Activated CD4-positive, alpha-beta T cell treated with anti-CD3 and anti-CD28 coated beads, Interleukin-2, Interleukin-4, amounts not matched to agents 100 ng/mL and 50 ng/mL, durations not matched to agents 16 hours and 8 hours (primary cell): ENCODE results near the gene GGTLC1.
"Not testable (repeated sequence)": the region's sequence is repeated elsewhere in the genome, so short reads cannot be mapped to it uniquely, and the experiment has no call there.

Source experiments
- DNase-seq: peaks from one replicate; pipeline ENCODE4 v3.0.0-alpha.2; 2020; ENCODE audit warnings: low spot score

Gene GGTLC1

GRCh38 chr20:23994001-23994633 lies 5.5 kb upstream of the GGTLC1 start:
- not testable (repeated sequence) for DNase-seq

- DNase-seq, result not testable (repeated sequence)
Measured at GRCh38 chr20:23993440-23993839, 4.9 kb upstream of the GGTLC1 start.

GRCh38 chr20:23990296-23990695 lies 1.7 kb upstream of the GGTLC1 start:
- DNase-seq, result not testable (repeated sequence)

- DNase-seq, result not testable (repeated sequence)
Measured at GRCh38 chr20:23988966-23989365, 387 bp upstream of the GGTLC1 start.

GRCh38 chr20:23986716-23987115 lies 1.9 kb downstream of the GGTLC1 start:
- DNase-seq, result not testable (repeated sequence)

- not testable (repeated sequence) for DNase-seq
Measured at GRCh38 chr20:23986310-23986709, 2.3 kb downstream of the GGTLC1 start.

GRCh38 chr20:23985790-23986225 lies 2.8 kb downstream of the GGTLC1 start:
- not testable (repeated sequence) for DNase-seq

GRCh38 chr20:23985066-23985789 lies 3.4 kb downstream of the GGTLC1 start:
- DNase-seq, result not testable (repeated sequence)

- DNase-seq, result not testable (repeated sequence)
Measured at GRCh38 chr20:23984476-23985023, 4.0 kb downstream of the GGTLC1 start.

- not testable (repeated sequence) for DNase-seq
Measured at GRCh38 chr20:23982112-23983018, 6.2 kb downstream of the GGTLC1 start.

GRCh38 chr20:23981526-23981925 lies 7.1 kb downstream of the GGTLC1 start:
- not testable (repeated sequence) for DNase-seq

GRCh38 chr20:23981014-23981413 lies 7.6 kb downstream of the GGTLC1 start:
- DNase-seq, result not testable (repeated sequence)

- DNase-seq, result not testable (repeated sequence)
Measured at GRCh38 chr20:23979899-23980811, 8.4 kb downstream of the GGTLC1 start.

GRCh38 chr20:23979380-23979779 lies 9.2 kb downstream of the GGTLC1 start:
- DNase-seq, result not testable (repeated sequence)

- DNase-seq, result not testable (repeated sequence)
Measured at GRCh38 chr20:23978457-23978856, 10.1 kb downstream of the GGTLC1 start.

GRCh38 chr20:23974966-23975365 lies 13.6 kb downstream of the GGTLC1 start:
- no peak for DNase-seq

GRCh38 chr20:23971310-23971709 lies 17.3 kb downstream of the GGTLC1 start:
- DNase-seq, result no peak

- DNase-seq, result no peak
Measured at GRCh38 chr20:23970049-23970448, 18.5 kb downstream of the GGTLC1 start.

GRCh38 chr20:23967616-23967979 lies 21.0 kb downstream of the GGTLC1 start:
- no peak for DNase-seq

- no peak for DNase-seq
Measured at GRCh38 chr20:23966927-23967615, 21.5 kb downstream of the GGTLC1 start.
